A549 (cell line): ENCODE results near the gene JMJD8. TPM values are rescaled to one million over a fixed set of nuclear protein-coding genes. Genes with fewer than 3 reads are reported as not detected.
"Not testable (repeated sequence)": the region's sequence is repeated elsewhere in the genome, so short reads cannot be mapped to it uniquely, and the experiment has no call there.

ENCODE experiments used
- ATAC-seq, 2 experiments: fragments of 200-7000 bp in 1 of 2; fragments of >200 bp in 1 of 2; cut with Nextera tagmentation in 1 of 2; cut with Tn5 transposase in 1 of 2; 3 replicates each; pipeline versions ENCODE4 v1.8.0 to v1.9.1; 2018 to 2020; ENCODE audit warnings: mild to moderate bottlenecking in 1 of 2, moderate library complexity in 1 of 2
- CTCF ChIA-PET: fragments of 300-600 bp; sonication (Branson Sonifier 250); formaldehyde crosslinking; extraction: SDS; loops from one replicate; lab custom pipeline; 2021; ENCODE audit warnings: antibody characterized with exemption, inconsistent platforms; lab: Yijun Ruan, JAX
- POLR2A ChIA-PET: fragments of 350-600 bp; formaldehyde crosslinking; extraction: SDS; loops from one replicate; lab custom pipeline; 2021; ENCODE audit warnings: antibody characterized with exemption, inconsistent platforms; lab: Yijun Ruan, JAX
- DNase-seq, 2 experiments: peaks; one replicate each; pipeline versions ENCODE4 v3.0.0 to v3.0.0-alpha.2; 2011 to 2016; ENCODE audit warnings: low read depth in 1 of 2, low spot score in 1 of 2
- FAIRE-seq: peaks from 2 replicates; lab custom pipeline; 2011; peaks lifted over from hg19 to GRCh38; lab: Jason Lieb, UNC
- H3K27ac ChIP-seq, 2 experiments: fragments of >200 bp; sonication (Bioruptor Twin); formaldehyde crosslinking; 3 replicates each; pipeline ENCODE4 v1.5.1; 2016 to 2017
- H3K4me1 ChIP-seq: fragments of >200 bp; sonication (Bioruptor Twin); formaldehyde crosslinking; 3 replicates; pipeline ENCODE4 v1.6.1; 2016
- H3K4me2 ChIP-seq: fragments of >200 bp; sonication (Bioruptor Twin); formaldehyde crosslinking; 3 replicates; pipeline ENCODE4 v1.6.1; 2016
- H3K4me3 ChIP-seq: fragments of >200 bp; sonication (Bioruptor Twin); formaldehyde crosslinking; 3 replicates; pipeline ENCODE4 v1.5.1; 2016
- H3K9me3 ChIP-seq: fragments of >200 bp; sonication (Bioruptor Twin); formaldehyde crosslinking; 3 replicates; pipeline ENCODE4 v1.6.1; 2016
- CBX2 ChIP-seq: fragments of 200-600 bp; sonication (generic); IDR thresholded peaks from 2 replicates; pipeline ENCODE4 v1.6.1; 2016; ENCODE audit warnings: low read depth, mild to moderate bottlenecking, borderline replicate concordance
- ELK1 ChIP-seq: fragments of 150-350 bp; IDR thresholded peaks from 2 replicates; pipeline ENCODE4 v1.6.1; 2014; ENCODE audit warnings: low read depth, mild to moderate bottlenecking, low read length
- ESRRA ChIP-seq: fragments of 150-350 bp; IDR thresholded peaks from 2 replicates; pipeline ENCODE4 v1.6.1; 2014; ENCODE audit warnings: mild to moderate bottlenecking, low read length, borderline replicate concordance
- FOSB ChIP-seq: fragments of 250-450 bp; sonication (Bioruptor Pico); IDR thresholded peaks from 2 replicates; pipeline ENCODE4 v1.5.0; 2020; ENCODE audit warnings: mild to moderate bottlenecking, moderate library complexity
- HOXB5 ChIP-seq: fragments of 250-450 bp; sonication (Bioruptor Pico); IDR thresholded peaks from 2 replicates; pipeline ENCODE4 v1.5.0; 2020; ENCODE audit warnings: mild to moderate bottlenecking, moderate library complexity
- JUN ChIP-seq, 2 experiments: fragments of >200 bp; sonication (Bioruptor Twin); formaldehyde crosslinking; IDR thresholded peaks; 2 replicates in 1 of 2; 3 replicates in 1 of 2; pipeline ENCODE4 v1.6.1; 2016 to 2017
- KDM1A ChIP-seq: fragments of 200-600 bp; sonication (generic); IDR thresholded peaks from 2 replicates; pipeline ENCODE4 v1.6.1; 2016; ENCODE audit warnings: low read depth, mild to moderate bottlenecking
- NPAS2 ChIP-seq: fragments of 250-450 bp; sonication (Bioruptor Pico); IDR thresholded peaks from 2 replicates; pipeline ENCODE4 v1.8.0; 2022; ENCODE audit warnings: mild to moderate bottlenecking, moderate library complexity, borderline replicate concordance
- POLR2A ChIP-seq: IDR thresholded peaks from 2 replicates; pipeline ENCODE4 v1.6.1; 2012; ENCODE audit warnings: mild to moderate bottlenecking, low read length
- RNF2 ChIP-seq: fragments of 200-600 bp; sonication (generic); IDR thresholded peaks from 2 replicates; pipeline ENCODE4 v1.6.1; 2016; ENCODE audit warnings: low read depth, mild to moderate bottlenecking, antibody characterized with exemption, moderate library complexity, borderline replicate concordance
- SMC3 ChIP-seq: fragments of >200 bp; sonication (Bioruptor Twin); formaldehyde crosslinking; IDR thresholded peaks from 3 replicates; pipeline ENCODE4 v1.6.1; 2018; ENCODE audit warnings: inconsistent platforms
- WGBS: methylation state at CpG from one replicate; pipeline ENCODE4 v1.1.6; 2017; ENCODE audit errors: missing lambda C conversion rate; 5-methylcytosine and 5-hydroxymethylcytosine counted together
- polyA plus RNA-seq, 4 experiments: library from polyadenylated mRNA; depleted of rRNA in 3 of 4; stranded (reverse); fragments of >200 nt; fragmentation: RNase III in 1 of 4; extraction: RNeasy Plus Mini Kit Qiagen cat#74134 plus additional on column Dnase treatment in 1 of 4; gene quantifications; 2 replicates in 3 of 4; 3 replicates in 1 of 4; pipeline ENCODE4 v1.2.3, GENCODE V29; 2011 to 2017
- TF ChIP-seq, protein P1 (sequence below): fragments of >200 bp; sonication (Bioruptor Twin); formaldehyde crosslinking; IDR thresholded peaks from 3 replicates; pipeline ENCODE4 v1.6.1; 2016
- TF ChIP-seq, protein P2 (sequence below): fragments of 250-450 bp; sonication (Bioruptor Pico); IDR thresholded peaks from 2 replicates; pipeline ENCODE4 v1.5.0; 2021; ENCODE audit warnings: mild to moderate bottlenecking, moderate library complexity, borderline replicate concordance
- TF ChIP-seq, protein P3 (sequence below): fragments of 450-650 bp; IDR thresholded peaks from 2 replicates; pipeline ENCODE4 v1.6.1; 2014; ENCODE audit warnings: antibody characterized with exemption

JMJD8 gene
- polyA plus RNA-seq, 2 of the 4 experiments (the other 2 are of a cell fraction) = 37.5 to 72.6 TPM

DNA sequence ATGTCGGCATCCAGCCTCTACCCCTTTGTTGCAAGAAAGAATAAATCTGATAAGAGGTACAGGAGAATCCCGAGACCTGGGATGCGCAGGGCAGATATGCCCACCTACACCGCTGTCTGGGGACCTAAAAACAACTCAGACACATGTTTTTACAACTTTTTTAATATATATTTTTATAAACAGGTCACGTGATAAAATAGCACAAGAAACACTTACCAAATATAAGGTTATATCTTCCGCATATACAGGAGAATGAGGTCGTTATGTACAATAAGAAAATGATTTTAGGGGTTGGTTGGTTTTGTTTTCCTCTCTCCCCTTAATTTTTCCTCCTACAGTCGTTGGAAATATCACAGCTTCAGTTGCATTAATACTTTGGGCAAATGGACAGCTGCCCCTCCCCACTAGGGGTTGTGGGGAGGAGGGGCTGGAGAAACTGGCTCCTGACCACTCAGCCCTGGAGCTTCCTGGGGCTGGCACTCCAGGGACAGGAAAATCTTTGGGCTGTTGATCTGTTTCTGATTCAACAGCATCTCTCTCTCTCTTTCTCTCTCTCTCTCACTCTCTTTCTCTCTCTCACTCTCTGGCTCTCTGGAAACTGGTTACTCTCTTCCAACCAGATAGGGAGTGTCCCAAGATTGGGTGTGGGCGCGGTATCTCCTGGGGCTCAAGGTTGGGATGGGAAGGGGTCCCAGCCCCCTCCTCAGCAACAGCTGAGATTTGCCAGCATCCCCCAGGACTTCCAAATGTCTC is 8.4 kb upstream of the JMJD8 start (continued):
- TF ChIP-seq, protein P1, sequence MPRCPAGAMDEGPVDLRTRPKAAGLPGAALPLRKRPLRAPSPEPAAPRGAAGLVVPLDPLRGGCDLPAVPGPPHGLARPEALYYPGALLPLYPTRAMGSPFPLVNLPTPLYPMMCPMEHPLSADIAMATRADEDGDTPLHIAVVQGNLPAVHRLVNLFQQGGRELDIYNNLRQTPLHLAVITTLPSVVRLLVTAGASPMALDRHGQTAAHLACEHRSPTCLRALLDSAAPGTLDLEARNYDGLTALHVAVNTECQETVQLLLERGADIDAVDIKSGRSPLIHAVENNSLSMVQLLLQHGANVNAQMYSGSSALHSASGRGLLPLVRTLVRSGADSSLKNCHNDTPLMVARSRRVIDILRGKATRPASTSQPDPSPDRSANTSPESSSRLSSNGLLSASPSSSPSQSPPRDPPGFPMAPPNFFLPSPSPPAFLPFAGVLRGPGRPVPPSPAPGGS = no peak

DNA sequence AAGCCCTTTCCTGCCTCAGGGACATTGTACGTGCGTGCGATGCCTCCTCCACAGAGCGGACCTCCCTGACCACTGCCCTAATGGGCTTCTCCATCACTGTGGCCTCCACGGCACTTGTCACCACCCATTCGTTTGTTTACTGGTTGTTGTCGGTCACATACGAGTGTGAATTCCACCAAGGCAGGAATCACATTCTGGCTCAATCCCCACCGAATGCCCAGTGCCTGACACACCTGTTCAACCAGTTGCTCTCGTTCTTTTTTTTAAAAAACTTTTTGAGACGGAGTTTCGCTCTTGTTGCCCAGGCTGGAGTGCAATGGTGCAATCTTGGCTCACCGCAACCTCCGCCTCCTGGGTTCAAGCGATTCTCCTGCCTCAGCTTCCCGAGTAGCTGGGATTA is 7.1 kb upstream of the JMJD8 start:
- ATAC-seq, H3K4me2 ChIP-seq: not testable (repeated sequence)
- WGBS = 81% methylated on average over 16 of the region's 16 CpGs

DNA sequence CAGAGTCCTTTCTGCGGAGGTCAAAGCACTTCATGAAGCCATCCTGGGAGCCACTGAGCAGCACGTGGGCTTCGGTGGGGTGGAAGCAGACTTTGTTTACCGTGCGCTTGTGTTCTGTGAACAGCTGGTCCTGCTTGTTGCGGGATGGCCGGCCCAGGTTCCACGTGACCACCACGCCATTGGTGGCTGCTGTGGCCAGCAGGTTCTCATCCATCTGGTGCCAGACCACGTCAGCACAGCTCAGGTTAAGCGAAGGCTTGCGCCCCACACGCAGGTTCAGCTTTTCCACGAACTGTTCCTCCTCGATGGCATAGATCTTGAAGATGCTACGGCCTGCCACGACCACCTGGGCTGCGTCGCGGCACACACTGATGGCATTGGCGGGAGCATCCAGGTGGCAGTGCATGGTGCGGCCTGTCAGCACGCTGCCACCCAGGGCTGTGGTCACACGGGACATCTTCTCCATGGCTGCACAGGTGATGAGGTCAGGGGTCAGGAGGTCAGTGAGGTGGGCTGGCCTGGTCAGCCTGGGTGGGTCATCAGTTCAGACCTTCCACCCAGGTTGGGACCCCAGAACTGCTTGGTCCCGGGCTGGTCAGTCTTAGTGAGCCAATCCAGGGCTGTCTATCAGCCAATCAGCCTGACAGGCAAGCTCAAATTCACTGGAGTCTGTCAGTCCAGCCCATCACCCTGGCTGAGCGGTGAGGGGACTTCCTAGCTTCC is 5.2 kb upstream of the JMJD8 start:
- POLR2A ChIA-PET = interaction anchor here (0.5 to 1.8 kb wide), 6 partner anchors 8 to 33 kb away, joined by 3 to 12 read pairs (median 4); partner anchors contain the start of gene STUB1
- CTCF ChIA-PET = interaction anchor here (1.3 to 4.8 kb wide), 5 partner anchors 15 to 27 kb away, joined by 3 to 32 read pairs (median 5); partner anchors contain the start of gene RHOT2
- Histone ChIP-seq H3K9me3 (no peaks in the 10 kb centered on the region), H3K4me3 (peak overlapping the region; percentile 71), H3K4me2 (peak overlapping the region; percentile 82), H3K4me1 (peaks cover 15% of the 10 kb centered on the region; the same call in 1 of the 3 replicates), H3K27ac (peak overlapping the region; percentile 89 to 94)
- TF ChIP-seq POLR2A (peak; percentile 24; the same call in 1 of the 2 replicates), ESRRA (no peak)
- ATAC-seq = peak in 1 of 2 experiments; percentile 1; a peak in 2 of 6 replicates
- FAIRE-seq = no peak
- 80% methylated on average over 26 of the region's 26 CpGs for WGBS
- DNase-seq = no peak

More for the DNA sequence above, 7.1 kb upstream of the JMJD8 start:
- H3K4me1 ChIP-seq = peaks cover 25% of the 10 kb centered on the region; the same call in 2 of the 3 replicates
- H3K4me3 ChIP-seq, FAIRE-seq, H3K9me3 ChIP-seq, POLR2A ChIA-PET, DNase-seq, CTCF ChIA-PET, H3K27ac ChIP-seq: not testable (repeated sequence)

- no peak overlapping the region for H3K27ac ChIP-seq
- ATAC-seq (no peak), FAIRE-seq (no peak), DNase-seq (no peak)
- TF ChIP-seq, protein P2, sequence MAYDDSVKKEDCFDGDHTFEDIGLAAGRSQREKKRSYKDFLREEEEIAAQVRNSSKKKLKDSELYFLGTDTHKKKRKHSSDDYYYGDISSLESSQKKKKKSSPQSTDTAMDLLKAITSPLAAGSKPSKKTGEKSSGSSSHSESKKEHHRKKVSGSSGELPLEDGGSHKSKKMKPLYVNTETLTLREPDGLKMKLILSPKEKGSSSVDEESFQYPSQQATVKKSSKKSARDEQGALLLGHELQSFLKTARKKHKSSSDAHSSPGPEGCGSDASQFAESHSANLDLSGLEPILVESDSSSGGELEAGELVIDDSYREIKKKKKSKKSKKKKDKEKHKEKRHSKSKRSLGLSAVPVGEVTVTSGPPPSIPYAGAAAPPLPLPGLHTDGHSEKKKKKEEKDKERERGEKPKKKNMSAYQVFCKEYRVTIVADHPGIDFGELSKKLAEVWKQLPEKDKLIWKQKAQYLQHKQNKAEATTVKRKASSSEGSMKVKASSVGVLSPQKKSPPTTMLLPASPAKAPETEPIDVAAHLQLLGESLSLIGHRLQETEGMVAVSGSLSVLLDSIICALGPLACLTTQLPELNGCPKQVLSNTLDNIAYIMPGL (CRISPR knock-in tag) = no peak
- TF ChIP-seq NPAS2 = no peak
- TF ChIP-seq, protein P3, sequence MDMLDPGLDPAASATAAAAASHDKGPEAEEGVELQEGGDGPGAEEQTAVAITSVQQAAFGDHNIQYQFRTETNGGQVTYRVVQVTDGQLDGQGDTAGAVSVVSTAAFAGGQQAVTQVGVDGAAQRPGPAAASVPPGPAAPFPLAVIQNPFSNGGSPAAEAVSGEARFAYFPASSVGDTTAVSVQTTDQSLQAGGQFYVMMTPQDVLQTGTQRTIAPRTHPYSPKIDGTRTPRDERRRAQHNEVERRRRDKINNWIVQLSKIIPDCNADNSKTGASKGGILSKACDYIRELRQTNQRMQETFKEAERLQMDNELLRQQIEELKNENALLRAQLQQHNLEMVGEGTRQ = no peak
- no peak for TF ChIP-seq CBX2
- TF ChIP-seq ELK1 = no peak
- no peak for TF ChIP-seq HOXB5
- no peak for TF ChIP-seq SMC3
- no peak for TF ChIP-seq KDM1A
- TF ChIP-seq FOSB (CRISPR knock-in tag) = no peak
- TF ChIP-seq RNF2 = no peak
- TF ChIP-seq JUN (IDR thresholded peaks at IDR 0.05) = no peak
- no peaks in the 10 kb centered on the region for H3K9me3 ChIP-seq
- peaks cover 22% of the 10 kb centered on the region; the same call in 2 of the 3 replicates for H3K4me1 ChIP-seq
- H3K4me3 ChIP-seq = no peak overlapping the region
- no peak overlapping the region for H3K4me2 ChIP-seq
- WGBS = 92% methylated on average over 19 of the region's 19 CpGs
- ChIA-PET CTCF (interaction anchor here (0.5 to 4.8 kb wide), 9 partner anchors 8 to 98 kb away, joined by 3 to 32 read pairs (median 6); partner anchors contain the start of genes RHBDL1 and RHOT2), POLR2A (no interaction called here)
These were observed 3.4 kb upstream of the JMJD8 start for GRCh38 chr16:687499-687898.
